ENCODE measurements around the gene PHF12.

DNA sequence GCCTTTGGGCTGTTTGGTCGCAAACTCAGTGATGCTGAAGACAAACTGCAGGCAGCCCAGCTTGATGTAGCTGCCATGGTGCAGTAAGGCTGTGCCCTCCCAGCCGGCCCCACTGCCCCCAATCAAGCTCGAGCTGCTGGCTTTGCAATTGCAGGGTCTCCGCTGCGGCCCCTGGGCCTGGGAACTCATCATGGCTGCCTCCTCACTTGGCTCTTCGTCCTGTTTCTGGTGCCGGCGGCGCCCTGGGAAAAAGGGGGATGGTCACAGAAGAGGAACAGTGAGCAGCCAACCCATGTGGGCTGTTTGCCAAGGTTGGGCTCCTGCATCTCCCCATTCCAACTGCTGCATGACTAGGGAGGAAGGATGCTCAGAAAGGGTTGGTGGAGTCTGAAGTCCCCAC is 45.0 kb downstream of the PHF12 start:
- no peak for TF ChIP-seq EP300 (IDR thresholded peaks at IDR 0.05; ENCODE audit: borderline replicate concordance in 1 of 2, low read depth in 2 of 2, low read length in 2 of 2)
- TF ChIP-seq CTCF (IDR thresholded peaks at IDR 0.05; ENCODE audit: control extremely low read depth in 1 of 3, insufficient read depth in 1 of 3, low read depth in 1 of 3, low read length in 3 of 3): no peak
- TF ChIP-seq POLR2A (IDR thresholded peaks at IDR 0.05; ENCODE audit: control extremely low read depth in 1 of 2, low read depth in 2 of 2, low read length in 2 of 2): no peak
- no peak for TF ChIP-seq RFX5 (IDR thresholded peaks at IDR 0.05; ENCODE audit: borderline replicate concordance, low read depth, low read length)
- no peak for TF ChIP-seq PHF8 (conservative IDR thresholded peaks at IDR 0.05; ENCODE audit: low read depth, low read length)
- TF ChIP-seq, protein P1, sequence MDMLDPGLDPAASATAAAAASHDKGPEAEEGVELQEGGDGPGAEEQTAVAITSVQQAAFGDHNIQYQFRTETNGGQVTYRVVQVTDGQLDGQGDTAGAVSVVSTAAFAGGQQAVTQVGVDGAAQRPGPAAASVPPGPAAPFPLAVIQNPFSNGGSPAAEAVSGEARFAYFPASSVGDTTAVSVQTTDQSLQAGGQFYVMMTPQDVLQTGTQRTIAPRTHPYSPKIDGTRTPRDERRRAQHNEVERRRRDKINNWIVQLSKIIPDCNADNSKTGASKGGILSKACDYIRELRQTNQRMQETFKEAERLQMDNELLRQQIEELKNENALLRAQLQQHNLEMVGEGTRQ (IDR thresholded peaks at IDR 0.05; ENCODE audit: low read length): no peak
